ENCODE results near the gene HEYL.

- TF ChIP-seq MYC (IDR thresholded peaks at IDR 0.05; ENCODE audit: low read depth, low read length) (no peak), CTCF (IDR thresholded peaks at IDR 0.05; ENCODE audit: low read depth, low read length) (no peak)
Measured at GRCh38 chr1:39655578-39656268, 16.3 kb upstream of the HEYL start.

Measured in NB4 (cell line).